DOHH2 (cell line): Measurements from ENCODE around the gene DUSP8.

Experiments used
- H3F3A ChIP-seq: fragments of 200-600 bp; sonication (generic), shearing (Covaris generic); 2 replicates; pipeline ENCODE4 v1.6.0; 2016; ENCODE audit warnings: antibody characterized with exemption, mild to moderate bottlenecking; ENCODE audit not compliant: control insufficient read depth, insufficient read depth
- H3K27ac ChIP-seq: fragments of 200-600 bp; sonication (generic); 2 replicates; pipeline ENCODE4 v1.5.1; 2014; ENCODE audit warnings: low read depth, mild to moderate bottlenecking, low read length, moderate library complexity
- H3K27me3 ChIP-seq: fragments of 200-600 bp; sonication (generic); 2 replicates; pipeline ENCODE4 v1.6.1; 2014; ENCODE audit warnings: mild to moderate bottlenecking, low read length, mixed read lengths; ENCODE audit not compliant: control insufficient read depth
- H3K36me3 ChIP-seq: fragments of 200-600 bp; sonication (generic); 2 replicates; pipeline ENCODE4 v1.6.1; 2014; ENCODE audit warnings: mild to moderate bottlenecking, low read length, moderate library complexity, mixed read lengths; ENCODE audit not compliant: control insufficient read depth
- H3K4me1 ChIP-seq: fragments of 200-600 bp; sonication (generic); 2 replicates; pipeline ENCODE4 v1.6.1; 2014; ENCODE audit warnings: mild to moderate bottlenecking, low read length, mixed read lengths; ENCODE audit not compliant: control insufficient read depth
- H3K4me2 ChIP-seq: fragments of 200-600 bp; sonication (generic); 2 replicates; pipeline ENCODE4 v1.6.0; 2014; ENCODE audit warnings: mild to moderate bottlenecking, low read length, moderate library complexity
- H3K4me3 ChIP-seq: fragments of 200-600 bp; sonication (generic); 2 replicates; pipeline ENCODE4 v1.5.1; 2014; ENCODE audit warnings: mild to moderate bottlenecking, low read length, mixed read lengths
- H3K79me2 ChIP-seq: fragments of 200-600 bp; sonication (generic); 2 replicates; pipeline ENCODE4 v1.6.1; 2014; ENCODE audit warnings: mild to moderate bottlenecking, low read length, mixed read lengths; ENCODE audit not compliant: control insufficient read depth
- H3K9me2 ChIP-seq: fragments of 200-600 bp; sonication (generic); replicated peaks from 2 replicates; pipeline ENCODE4 v1.6.1; 2014; ENCODE audit warnings: mild to moderate bottlenecking, low read length, mixed read lengths; ENCODE audit not compliant: control insufficient read depth
- H3K9me3 ChIP-seq: fragments of 200-600 bp; sonication (generic); 2 replicates; pipeline ENCODE4 v1.6.1; 2014; ENCODE audit warnings: antibody characterized with exemption, low read length, mixed read lengths; ENCODE audit not compliant: control insufficient read depth, insufficient read depth
- H4K20me1 ChIP-seq: fragments of 200-600 bp; sonication (generic); 2 replicates; pipeline ENCODE4 v1.6.0; 2014; ENCODE audit warnings: low read depth, mild to moderate bottlenecking, antibody characterized with exemption, low read length, moderate library complexity; ENCODE audit not compliant: control insufficient read depth, insufficient read depth
- EZH2phosphoT487 ChIP-seq: fragments of 200-600 bp; sonication (generic); IDR thresholded peaks from 2 replicates; pipeline ENCODE4 v1.6.1; 2017; ENCODE audit warnings: borderline replicate concordance, mild to moderate bottlenecking, antibody characterized with exemption, low read length, moderate library complexity, mixed read lengths
- TF ChIP-seq, protein P1 (sequence below): fragments of 200-600 bp; sonication (generic); IDR thresholded peaks from one replicate; pipeline ENCODE4 v1.5.1; 2014; ENCODE audit warnings: antibody characterized with exemption, mild to moderate bottlenecking, low read depth, low read length; ENCODE audit not compliant: poor library complexity, severe bottlenecking

DUSP8 gene

GRCh38 chr11:1567052-1567720 is 4.9 kb downstream of the DUSP8 start:
- no peaks in the 10 kb centered on the region for H3K79me2 ChIP-seq
- H3K4me2 ChIP-seq: no peak overlapping the region
- no peaks in the 10 kb centered on the region for H3K9me2 ChIP-seq
- TF ChIP-seq, protein P1, sequence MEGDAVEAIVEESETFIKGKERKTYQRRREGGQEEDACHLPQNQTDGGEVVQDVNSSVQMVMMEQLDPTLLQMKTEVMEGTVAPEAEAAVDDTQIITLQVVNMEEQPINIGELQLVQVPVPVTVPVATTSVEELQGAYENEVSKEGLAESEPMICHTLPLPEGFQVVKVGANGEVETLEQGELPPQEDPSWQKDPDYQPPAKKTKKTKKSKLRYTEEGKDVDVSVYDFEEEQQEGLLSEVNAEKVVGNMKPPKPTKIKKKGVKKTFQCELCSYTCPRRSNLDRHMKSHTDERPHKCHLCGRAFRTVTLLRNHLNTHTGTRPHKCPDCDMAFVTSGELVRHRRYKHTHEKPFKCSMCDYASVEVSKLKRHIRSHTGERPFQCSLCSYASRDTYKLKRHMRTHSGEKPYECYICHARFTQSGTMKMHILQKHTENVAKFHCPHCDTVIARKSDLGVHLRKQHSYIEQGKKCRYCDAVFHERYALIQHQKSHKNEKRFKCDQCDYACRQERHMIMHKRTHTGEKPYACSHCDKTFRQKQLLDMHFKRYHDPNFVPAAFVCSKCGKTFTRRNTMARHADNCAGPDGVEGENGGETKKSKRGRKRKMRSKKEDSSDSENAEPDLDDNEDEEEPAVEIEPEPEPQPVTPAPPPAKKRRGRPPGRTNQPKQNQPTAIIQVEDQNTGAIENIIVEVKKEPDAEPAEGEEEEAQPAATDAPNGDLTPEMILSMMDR: no peak
- no peak for TF ChIP-seq EZH2phosphoT487
- H3K36me3 ChIP-seq: no peaks in the 10 kb centered on the region
- no peaks in the 10 kb centered on the region for H3F3A ChIP-seq
- no peak overlapping the region for H3K27ac ChIP-seq
- peaks cover 19% of the 10 kb centered on the region for H3K27me3 ChIP-seq
- H3K4me3 ChIP-seq: no peak overlapping the region
- H3K4me1 ChIP-seq: peaks cover 6% of the 10 kb centered on the region
- no peaks in the 10 kb centered on the region for H3K9me3 ChIP-seq
- no peaks in the 10 kb centered on the region for H4K20me1 ChIP-seq

- TF ChIP-seq, protein P1: peak; percentile 17
- TF ChIP-seq EZH2phosphoT487: no peak
- Histone ChIP-seq H3K9me2 (no peaks in the 10 kb centered on the region), H4K20me1 (no peaks in the 10 kb centered on the region), H3K4me3 (no peak overlapping the region), H3K27ac (no peak overlapping the region), H3K9me3 (no peaks in the 10 kb centered on the region), H3K4me1 (peaks cover 6% of the 10 kb centered on the region), H3K27me3 (peaks cover 19% of the 10 kb centered on the region), H3K79me2 (no peaks in the 10 kb centered on the region), H3K4me2 (no peak overlapping the region), H3K36me3 (no peaks in the 10 kb centered on the region), H3F3A (no peaks in the 10 kb centered on the region)
Observed at GRCh38 chr11:1566381-1567051, 5.6 kb downstream of the DUSP8 start.

GRCh38 chr11:1565904-1566247 is 6.2 kb downstream of the DUSP8 start:
- Histone ChIP-seq H3K36me3 (no peaks in the 10 kb centered on the region), H3K27me3 (peaks cover 13% of the 10 kb centered on the region), H3K4me2 (no peak overlapping the region), H3K4me3 (no peak overlapping the region), H3K79me2 (no peaks in the 10 kb centered on the region), H4K20me1 (no peaks in the 10 kb centered on the region), H3K9me3 (no peaks in the 10 kb centered on the region), H3K27ac (no peak overlapping the region), H3F3A (no peaks in the 10 kb centered on the region), H3K4me1 (peaks cover under 1% of the 10 kb centered on the region; the same call in 1 of the 2 replicates), H3K9me2 (no peaks in the 10 kb centered on the region)
- TF ChIP-seq, protein P1: no peak
